Inferior parietal cortex (tissue), 1 donor: ENCODE data around the gene CCAR1.
"Not testable (repeated sequence)": the region's sequence is repeated elsewhere in the genome, so short reads cannot be mapped to it uniquely, and the experiment has no call there.

Experiments used
- DNase-seq: peaks from one replicate; pipeline ENCODE4 v3.0.0-alpha.2; 2016; ENCODE audit errors: extremely low spot score

Gene CCAR1

GRCh38 chr10:68756766-68757165, 35.7 kb downstream of the CCAR1 start:
- no peak for DNase-seq

- no peak for DNase-seq
These were observed 38.3 kb downstream of the CCAR1 start for GRCh38 chr10:68759223-68759863.

- DNase-seq = no peak
These were observed 38.9 kb downstream of the CCAR1 start for GRCh38 chr10:68759967-68760366.

- DNase-seq = not testable (repeated sequence)
These were observed 46.4 kb downstream of the CCAR1 start for GRCh38 chr10:68767407-68767806.

- DNase-seq = no peak
These were observed 60.9 kb downstream of the CCAR1 start for GRCh38 chr10:68781613-68782574.

- DNase-seq = no peak
These were observed 63.4 kb downstream of the CCAR1 start for GRCh38 chr10:68784476-68784875.

GRCh38 chr10:68787813-68788212, 66.8 kb downstream of the CCAR1 start:
- DNase-seq = no peak

GRCh38 chr10:68790476-68790875, 69.4 kb downstream of the CCAR1 start:
- no peak for DNase-seq

- DNase-seq = no peak
These were observed 71.1 kb downstream of the CCAR1 start for GRCh38 chr10:68792115-68792514.

GRCh38 chr10:68795886-68796532, 75.0 kb downstream of the CCAR1 start:
- DNase-seq = no peak

- DNase-seq = no peak
These were observed 75.6 kb downstream of the CCAR1 start for GRCh38 chr10:68796605-68797004.

- DNase-seq = no peak
These were observed 79.2 kb downstream of the CCAR1 start for GRCh38 chr10:68800211-68800610.

- DNase-seq = no peak
These were observed 83.7 kb downstream of the CCAR1 start for GRCh38 chr10:68804692-68805091.

- DNase-seq = not testable (repeated sequence)
These were observed 89.8 kb downstream of the CCAR1 start for GRCh38 chr10:68810830-68811229.

- DNase-seq = no peak
These were observed 90.4 kb downstream of the CCAR1 start for GRCh38 chr10:68811314-68812009.

- DNase-seq = no peak
These were observed 91.4 kb downstream of the CCAR1 start for GRCh38 chr10:68812420-68812819.

GRCh38 chr10:68813559-68813958, 92.5 kb downstream of the CCAR1 start:
- no peak for DNase-seq

- no peak for DNase-seq
These were observed 95.9 kb downstream of the CCAR1 start for GRCh38 chr10:68816796-68817412.

GRCh38 chr10:68820359-68820758, 99.3 kb downstream of the CCAR1 start:
- DNase-seq = not testable (repeated sequence)

- not testable (repeated sequence) for DNase-seq
These were observed 101.6 kb downstream of the CCAR1 start for GRCh38 chr10:68822626-68823025.
